ENCODE measurements around the gene HLA-G.
"Not testable (repeated sequence)": the region's sequence is repeated elsewhere in the genome, so short reads cannot be mapped to it uniquely, and the experiment has no call there.

HLA-G gene

GRCh38 chr6:29827579-29828470 is at the start of gene HLA-G:
Gene HLA-G, plus strand, starts transcription at chr6:29827825. Its CDS starts 20 bp downstream, at chr6:29827845.
- DNase-seq: no peak

GRCh38 chr6:29780019-29780698 is 47.5 kb upstream of the HLA-G start:
- DNase-seq: not testable (repeated sequence)

GRCh38 chr6:29789176-29789575 is 38.4 kb upstream of the HLA-G start:
- no peak for DNase-seq

GRCh38 chr6:29790626-29791025 is 37.0 kb upstream of the HLA-G start:
- no peak for DNase-seq

GRCh38 chr6:29791162-29791561 is 36.5 kb upstream of the HLA-G start:
- no peak for DNase-seq

GRCh38 chr6:29791786-29792122 is 35.9 kb upstream of the HLA-G start:
- DNase-seq: no peak

- no peak for DNase-seq
Observed at GRCh38 chr6:29792123-29793035, 35.2 kb upstream of the HLA-G start.

GRCh38 chr6:29793036-29793356 is 34.6 kb upstream of the HLA-G start:
- DNase-seq: no peak

- no peak for DNase-seq
Observed at GRCh38 chr6:29793796-29794195, 33.8 kb upstream of the HLA-G start.

GRCh38 chr6:29796026-29796425 is 31.6 kb upstream of the HLA-G start:
- no peak for DNase-seq

- DNase-seq: no peak
Observed at GRCh38 chr6:29797135-29797534, 30.5 kb upstream of the HLA-G start.

GRCh38 chr6:29797966-29798365 is 29.7 kb upstream of the HLA-G start:
- DNase-seq: no peak

GRCh38 chr6:29800254-29800653 is 27.4 kb upstream of the HLA-G start:
- DNase-seq: no peak

- DNase-seq: no peak
Observed at GRCh38 chr6:29806387-29806786, 21.2 kb upstream of the HLA-G start.

- no peak for DNase-seq
Observed at GRCh38 chr6:29809249-29809648, 18.4 kb upstream of the HLA-G start.

GRCh38 chr6:29810371-29810770 is 17.3 kb upstream of the HLA-G start:
- DNase-seq: no peak

- no peak for DNase-seq
Observed at GRCh38 chr6:29811377-29811776, 16.2 kb upstream of the HLA-G start.

GRCh38 chr6:29813066-29813465 is 14.6 kb upstream of the HLA-G start:
- DNase-seq: no peak

- no peak for DNase-seq
Observed at GRCh38 chr6:29813809-29814208, 13.8 kb upstream of the HLA-G start.

GRCh38 chr6:29814379-29815117 is 13.1 kb upstream of the HLA-G start:
- no peak for DNase-seq

- DNase-seq: no peak
Observed at GRCh38 chr6:29815118-29815750, 12.4 kb upstream of the HLA-G start.

GRCh38 chr6:29816030-29816429 is 11.6 kb upstream of the HLA-G start:
- DNase-seq: no peak
